IPS DF 4.7 (cell line): ENCODE measurements around the gene NSUN3.
"Not testable (repeated sequence)": the region's sequence is repeated elsewhere in the genome, so short reads cannot be mapped to it uniquely, and the experiment has no call there.

Source experiments
- DNase-seq: peaks from one replicate; pipeline ENCODE4 v3.0.0-alpha.2; 2013; ENCODE audit warnings: low spot score; ENCODE audit errors: extremely low read depth

The NSUN3 gene

DNA sequence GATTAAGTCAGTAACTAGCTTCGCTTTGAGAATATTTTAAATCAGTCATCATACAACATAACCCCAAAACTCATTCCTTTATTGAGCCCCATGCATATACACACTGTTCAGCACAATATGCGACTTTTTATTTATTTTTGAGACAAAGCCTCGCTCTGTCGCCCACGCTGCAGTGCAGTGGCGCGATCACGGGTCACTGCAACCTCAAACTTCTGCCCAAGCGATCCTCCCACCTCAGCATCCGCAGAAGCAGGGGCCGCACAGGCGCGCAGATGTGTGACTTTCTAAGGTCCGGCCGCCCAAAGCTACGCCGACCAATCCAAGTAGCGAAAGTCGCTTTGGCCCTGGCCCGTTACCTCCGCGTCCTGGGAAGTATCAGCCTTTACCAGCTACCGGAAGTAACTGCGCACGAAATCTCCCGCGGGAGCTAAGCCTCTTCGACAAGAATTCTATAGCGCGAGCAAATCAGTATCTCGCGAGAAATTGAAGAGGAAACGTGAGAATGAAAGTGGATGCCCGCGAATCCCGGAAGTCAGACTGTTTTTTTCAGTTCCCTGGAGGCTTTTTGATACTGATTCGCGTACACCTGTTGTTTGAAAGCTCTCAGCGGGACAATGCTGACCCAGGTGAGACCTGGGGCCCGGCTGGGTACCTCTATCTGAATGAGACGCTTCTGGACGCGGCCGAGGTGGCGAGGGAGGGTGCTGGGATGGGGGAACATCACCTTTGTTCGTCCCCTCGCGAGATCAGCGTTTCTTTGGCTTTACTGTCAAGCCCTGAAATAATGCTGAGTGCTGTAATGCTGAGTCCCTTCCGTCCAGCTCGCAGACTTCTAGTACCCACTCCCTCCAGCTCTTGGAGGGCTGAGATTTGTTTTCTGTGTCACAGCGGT is at the start of gene NSUN3, which contains the start of gene DHFR2:
NSUN3 (plus strand) TSS at position 549 of the 892 bp plus-strand sequence; CDS start at position 615, 66 bp downstream.
DHFR2 (minus strand) TSS at position 404 of the 892 bp plus-strand sequence. CDS start 1,405 bp downstream, outside the sequence.
- DNase-seq = peak; percentile 91

DNA sequence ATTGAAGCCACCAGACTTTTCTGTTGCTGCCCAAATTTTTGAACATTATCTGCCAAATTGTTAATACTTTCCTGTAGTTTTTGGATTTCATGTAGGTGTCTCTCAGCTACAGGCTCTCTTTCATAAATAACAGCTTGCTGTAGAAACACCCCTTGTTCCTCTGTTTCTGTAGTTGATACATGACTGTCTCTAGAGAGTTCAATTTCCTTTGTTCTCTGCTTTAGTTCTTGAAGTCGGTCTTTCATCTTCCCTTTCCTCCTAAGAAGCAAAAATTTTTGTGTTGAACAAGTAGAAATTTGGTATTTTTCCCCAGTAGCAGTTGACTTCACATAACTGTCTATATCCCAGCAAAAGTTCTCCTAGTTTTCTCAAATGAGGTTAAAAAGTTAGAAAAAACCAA is 47.8 kb upstream of the NSUN3 start:
- no peak for DNase-seq

DNA sequence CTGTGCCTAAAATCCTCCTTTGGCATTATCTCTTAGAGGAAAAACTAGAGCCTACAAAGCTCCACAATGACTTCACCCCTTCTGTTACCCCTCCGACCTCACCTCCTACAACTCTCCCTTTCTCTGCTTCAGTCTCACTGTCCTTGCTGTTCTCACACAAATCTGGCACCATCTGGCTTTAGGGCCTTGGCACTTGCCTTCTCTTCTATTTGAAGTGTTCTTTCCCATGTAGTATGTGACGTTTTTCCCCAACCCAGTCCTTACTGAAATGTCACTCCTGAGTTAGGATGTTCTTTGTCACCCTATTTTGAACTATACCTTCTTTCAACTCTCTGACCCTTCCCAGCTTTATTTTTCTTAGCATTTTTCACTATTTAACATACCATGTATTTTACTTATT is 43.2 kb upstream of the NSUN3 start:
- DNase-seq = no peak

DNA sequence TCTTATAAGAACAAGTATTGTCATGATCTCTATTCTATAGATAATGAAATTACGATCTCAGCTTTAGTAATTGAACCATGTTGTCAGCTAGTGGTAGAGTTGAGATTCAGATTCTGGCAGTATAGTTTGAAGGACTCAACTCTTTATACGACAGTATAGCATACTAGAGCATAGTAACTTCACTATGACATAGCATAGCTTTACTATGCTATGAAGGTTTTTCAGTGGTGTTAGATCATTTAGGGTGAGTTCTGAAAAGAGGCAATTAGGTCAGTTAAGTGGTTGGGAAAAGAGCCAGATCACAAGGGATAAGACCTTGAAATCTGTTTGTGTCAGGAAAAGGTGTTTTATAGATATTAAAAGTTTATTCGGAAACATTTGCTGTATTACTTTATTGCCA is 42.6 kb upstream of the NSUN3 start:
- DNase-seq = no peak

DNA sequence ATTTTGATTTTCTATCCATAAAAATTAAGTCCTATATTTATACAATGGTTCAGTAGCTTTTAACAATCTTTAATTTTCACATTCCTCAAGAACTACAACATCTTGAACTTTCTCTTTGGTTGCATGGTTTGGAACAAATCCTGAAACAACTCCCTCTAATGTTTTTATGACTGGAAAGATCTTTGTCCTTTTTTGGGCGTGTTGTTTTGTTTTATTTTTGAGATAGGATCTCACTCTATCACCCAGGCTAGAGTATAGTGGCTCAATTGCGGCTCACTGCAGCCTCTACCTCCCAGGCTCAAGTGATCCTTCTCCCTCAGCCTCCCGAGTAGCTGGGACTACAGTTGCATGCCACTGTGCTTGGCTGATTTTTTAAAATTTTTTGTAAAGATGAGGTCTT is 38.5 kb upstream of the NSUN3 start:
- DNase-seq = no peak

DNA sequence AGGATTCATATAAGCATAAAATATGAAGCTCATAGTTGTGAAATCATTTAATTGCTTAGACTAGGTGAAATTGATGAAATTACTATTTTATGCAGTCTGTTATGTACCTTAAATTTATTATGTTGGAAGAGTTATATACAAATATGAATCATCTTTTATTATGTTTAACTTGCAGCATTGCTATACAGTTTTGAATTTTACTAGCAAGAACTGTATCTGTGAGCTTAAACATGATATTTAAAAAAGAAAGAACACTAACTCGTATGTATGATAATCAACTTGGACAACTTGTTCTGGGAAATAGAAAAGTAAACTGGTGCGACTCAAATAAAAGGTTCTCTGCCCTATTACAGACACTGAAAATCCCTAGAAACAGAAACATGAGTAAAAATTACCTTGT is 36.2 kb upstream of the NSUN3 start:
- DNase-seq = no peak

DNA sequence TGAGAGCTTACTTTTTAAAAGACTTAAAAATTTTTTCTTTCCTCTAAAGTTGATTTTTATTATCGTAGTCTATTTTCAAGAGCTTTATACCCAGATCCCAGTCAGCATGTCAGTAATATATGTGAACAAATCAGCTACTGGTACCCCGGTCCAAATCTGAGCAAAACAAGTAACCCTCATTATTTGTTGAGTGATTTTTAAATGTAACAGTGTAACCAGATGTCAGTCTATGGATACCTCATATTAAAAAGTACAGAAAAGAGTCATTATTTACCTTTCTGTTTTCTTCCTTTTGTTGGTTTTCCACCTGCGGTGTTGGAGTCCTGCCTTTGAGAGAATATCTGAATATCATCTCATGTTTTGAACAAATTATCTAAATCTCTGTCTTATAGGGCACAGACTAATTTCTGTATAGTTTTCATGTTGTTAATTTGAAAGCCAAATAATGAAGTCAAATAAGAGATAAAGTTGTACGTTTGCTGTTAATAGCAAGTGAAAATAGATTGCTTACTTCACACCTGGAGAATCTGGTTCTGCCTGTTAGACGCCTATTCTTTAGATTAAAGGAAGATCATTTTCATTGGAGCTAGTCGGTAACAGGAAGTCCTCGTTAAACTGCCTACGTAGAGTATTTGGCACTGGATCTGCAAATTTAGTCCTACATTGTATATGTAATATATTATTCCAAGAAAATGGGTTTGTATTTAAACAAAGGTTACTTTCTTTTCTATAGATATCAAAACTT is 34.6 kb upstream of the NSUN3 start, which contains the start of gene STX19:
STX19 (minus strand) TSS at position 505 of the 745 bp plus-strand sequence. CDS start 13,328 bp downstream, outside the sequence.
- no peak for DNase-seq

DNA sequence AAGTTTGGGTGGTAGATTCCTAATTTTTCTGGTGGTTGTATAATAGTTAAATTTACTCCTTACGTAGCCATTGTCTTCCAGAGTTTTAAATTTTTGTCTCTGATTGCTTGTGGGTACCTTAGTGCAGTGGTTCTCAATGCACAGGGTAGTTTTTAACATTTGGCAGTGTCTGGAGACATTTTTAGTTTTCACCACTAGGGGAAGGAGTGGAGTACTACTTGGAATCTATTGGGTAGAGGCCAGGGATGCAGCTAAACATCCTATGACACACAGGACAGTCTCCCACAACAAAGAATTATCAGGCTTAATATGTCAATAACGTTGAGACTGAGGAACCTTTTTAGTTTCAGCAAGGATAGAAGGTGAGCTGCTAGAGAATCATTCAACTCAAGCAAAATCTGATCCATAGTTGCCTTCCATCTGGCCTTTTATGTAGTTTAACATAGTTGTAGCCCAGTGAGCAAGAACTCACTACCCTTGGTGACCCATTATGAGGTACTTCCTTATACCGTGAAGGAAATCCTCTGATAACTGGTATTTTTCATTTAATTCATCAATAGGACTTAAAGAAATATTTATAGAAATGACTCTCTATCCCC is 25.9 kb upstream of the NSUN3 start:
- peak; percentile 7 for DNase-seq

DNA sequence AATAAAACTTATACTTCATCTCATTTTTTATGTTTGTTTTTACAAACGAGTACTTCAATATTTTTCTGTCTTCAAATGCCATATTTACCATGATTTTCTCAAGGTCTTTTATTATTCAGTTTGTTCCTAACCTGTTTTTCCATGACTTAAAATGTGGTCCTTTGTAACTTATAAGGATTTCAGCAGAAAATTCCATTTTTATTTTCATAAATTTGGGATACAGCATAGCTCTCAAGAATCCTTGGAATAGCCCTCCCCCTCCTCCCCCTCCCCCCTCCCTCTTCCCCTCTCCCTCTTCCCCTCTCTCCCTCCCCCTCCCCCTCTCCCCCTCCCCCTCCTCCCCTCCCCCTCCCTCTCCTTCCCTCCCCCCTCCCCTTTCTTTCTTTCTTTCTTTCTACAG is 19.6 kb upstream of the NSUN3 start:
- DNase-seq = no peak

DNA sequence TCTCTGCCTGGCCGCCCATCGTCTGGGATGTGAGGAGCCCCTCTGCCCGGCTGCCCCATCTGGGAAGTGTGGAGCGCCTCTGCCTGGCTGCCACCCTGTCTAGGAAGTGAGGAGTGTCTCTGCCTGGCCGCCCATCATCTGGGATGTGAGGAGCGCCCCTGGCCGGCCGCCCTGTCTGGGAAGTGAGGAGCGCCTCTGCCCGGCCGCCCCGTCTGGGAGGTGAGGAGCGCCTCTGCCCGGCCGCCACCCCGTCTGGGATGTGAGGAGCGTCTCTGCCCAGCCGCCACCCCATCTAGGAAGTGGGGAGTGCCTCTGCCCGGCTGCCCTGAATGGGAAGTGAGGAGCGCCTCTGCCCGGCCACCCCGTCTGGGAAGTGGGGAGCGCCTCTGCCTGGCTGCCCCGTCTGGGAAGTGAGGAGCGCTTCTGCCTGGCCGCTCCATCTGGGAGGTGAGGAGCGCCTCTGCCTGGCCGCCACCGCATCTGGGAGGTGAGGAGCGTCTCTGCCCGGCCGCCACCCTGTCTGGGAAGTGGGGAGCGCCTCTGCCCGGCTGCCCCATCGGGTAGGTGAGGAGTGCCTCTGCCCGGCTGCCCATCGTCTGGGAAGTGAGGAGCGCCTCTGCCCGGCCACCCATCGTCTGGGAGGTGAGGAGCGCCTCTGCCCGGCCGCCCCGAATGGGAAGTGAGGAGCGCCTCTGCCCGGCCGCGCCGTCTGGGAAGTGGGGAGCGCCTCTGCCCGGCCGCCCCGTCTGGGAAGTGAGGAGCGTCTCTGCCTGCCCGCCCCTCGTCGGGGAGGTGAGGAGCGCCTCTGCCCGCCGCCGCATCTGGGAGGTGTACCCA is 18.5 kb upstream of the NSUN3 start:
- DNase-seq = not testable (repeated sequence)

DNA sequence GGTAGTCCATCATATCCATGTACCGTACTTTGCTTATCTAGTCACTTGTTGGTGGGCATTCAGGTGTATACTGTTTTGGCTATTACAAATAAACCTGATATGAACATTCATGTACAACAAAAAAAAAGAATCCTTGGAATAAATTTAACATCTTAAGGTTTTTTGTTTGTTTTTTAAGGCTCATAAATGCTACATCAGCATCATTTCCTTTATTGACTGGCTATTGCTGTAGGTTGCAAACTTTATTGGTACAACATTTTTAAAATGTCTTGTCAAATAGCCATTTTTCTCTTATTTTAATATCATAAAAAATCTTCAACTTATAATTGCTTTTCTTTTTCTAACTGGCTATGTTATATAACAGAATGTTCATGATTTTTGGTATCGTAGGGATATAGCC is 16.3 kb upstream of the NSUN3 start:
- no peak for DNase-seq

DNA sequence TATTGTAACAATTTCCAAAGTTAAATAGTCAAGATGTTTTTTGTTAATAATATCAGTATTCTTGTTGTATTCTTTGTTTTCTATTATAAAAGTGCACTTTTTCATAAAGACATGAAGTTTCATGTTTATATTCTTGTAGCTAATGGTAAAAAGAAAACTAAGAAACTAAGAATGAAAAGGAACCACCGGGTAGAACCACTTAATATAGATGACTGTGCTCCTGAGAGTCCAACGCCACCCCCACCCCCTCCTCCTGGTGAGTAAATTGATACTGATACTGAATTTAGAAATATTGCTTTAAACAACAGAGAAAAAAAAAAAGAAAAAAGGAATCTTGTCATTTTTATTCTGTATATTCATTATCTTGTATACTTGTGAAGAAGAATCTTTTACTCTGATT is 13.6 kb upstream of the NSUN3 start:
- no peak for DNase-seq

DNA sequence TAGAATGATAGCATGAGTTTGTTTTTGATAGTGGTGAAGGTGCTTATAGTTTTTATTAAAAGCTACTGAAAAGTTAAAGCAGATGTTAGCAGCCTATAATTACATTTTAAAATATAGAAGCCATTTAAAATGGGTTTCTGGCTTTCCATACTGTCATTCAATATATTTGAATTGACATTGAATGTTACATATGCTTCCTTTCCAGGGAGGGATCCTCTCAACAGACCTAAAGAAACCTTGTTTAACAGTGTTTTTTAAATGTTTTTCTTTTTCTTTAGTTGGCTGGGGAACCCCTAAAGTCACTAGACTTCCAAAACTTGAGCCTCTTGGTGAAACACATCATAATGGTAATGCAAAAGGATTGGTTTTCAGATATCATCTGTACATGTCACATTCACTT is 12.3 kb upstream of the NSUN3 start:
- DNase-seq = no peak

DNA sequence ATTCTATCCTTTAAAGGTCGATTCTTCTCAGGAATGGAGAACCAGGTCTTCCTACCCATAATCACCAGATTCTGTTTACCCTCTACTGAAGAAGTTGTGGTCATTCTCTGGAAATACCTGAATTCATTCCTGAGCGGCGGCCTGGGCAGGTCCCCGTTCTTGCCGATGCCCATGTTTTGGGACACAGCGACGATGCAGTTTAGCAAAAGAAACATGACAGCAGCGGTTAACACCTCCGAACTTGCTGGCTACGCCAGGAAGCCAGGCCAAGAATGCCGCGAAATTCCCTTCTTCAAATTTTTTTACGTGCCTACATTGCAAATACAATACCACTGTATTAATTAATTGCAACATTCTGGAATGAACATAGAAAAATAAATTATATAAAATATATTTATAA is 1.6 kb upstream of the NSUN3 start:
- no peak for DNase-seq

DNA sequence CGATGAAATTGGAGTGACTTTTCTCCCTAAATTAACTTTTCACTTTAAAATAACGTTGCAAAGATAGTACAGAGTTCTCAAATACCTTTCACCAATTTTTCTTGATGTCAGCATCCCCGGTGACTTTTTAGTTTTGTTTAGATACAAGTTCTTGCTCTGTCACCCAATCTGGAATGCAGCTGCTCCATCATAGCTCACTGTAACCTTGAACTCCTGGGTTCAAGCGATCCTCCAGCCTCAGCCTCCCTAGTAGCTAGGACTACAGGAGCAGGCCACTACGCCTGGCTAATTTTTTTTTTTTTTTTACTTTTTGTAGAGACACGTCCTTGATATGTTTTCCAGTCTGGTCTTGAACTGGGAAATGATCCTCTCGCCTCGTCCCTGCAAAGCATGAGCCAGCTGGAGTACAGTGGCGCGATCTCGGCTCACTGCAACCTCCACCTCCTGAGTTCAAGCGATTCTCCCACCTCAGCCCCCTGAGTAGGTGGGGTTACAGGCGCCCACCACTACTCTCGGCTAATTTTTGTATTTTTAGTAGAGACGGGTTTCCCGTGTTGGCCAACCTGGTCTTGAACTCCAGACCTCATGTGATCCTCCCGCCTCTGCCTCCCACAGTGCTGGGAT is 747 bp downstream of the NSUN3 start:
- DNase-seq = no peak

DNA sequence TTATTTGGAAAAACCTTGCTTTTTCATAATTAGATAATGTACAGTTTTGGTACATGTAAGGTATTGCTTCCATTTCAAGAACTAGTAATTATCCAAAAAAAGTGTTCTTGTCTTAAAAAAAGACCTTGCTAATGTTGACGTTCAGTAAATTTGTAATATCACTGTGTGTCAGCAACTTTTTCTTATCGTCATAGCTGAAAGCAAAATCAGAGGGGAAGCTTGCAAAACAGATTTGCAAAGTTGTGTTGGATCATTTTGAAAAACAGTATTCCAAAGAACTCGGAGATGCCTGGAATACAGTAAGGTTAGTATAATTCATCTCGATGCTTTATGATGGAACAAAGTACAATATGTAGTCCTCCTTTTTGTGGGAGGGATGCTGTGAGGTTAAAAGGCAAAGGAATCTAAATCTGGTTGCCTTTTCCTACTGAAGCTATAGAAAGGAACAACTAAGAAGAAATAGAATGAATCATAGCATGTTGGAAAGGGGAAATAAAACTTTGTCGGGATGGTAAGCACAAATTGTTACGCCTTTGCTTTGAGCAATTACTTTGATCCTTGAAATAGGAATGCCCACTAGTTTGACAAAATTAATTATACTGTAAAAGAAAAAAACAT is 1.5 kb downstream of the NSUN3 start:
- no peak for DNase-seq

DNA sequence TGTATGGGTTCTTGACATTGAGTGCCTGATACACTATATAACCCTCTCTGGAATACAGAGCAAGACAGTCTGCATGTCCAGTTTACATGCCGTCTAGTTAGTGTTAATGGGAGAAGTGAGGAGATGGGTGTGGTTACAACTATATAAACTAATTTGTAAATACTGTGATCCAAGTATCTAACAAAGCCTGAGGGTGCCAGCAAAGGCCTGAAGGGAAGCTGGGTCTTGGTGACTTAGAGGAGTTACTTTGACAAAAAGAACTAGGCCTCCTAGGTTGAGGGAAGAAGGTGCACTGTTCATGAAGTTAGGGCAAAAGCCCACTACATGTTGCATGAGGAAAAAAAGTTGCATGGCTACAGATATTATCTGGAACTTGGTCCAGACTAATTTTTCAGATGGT is 2.3 kb downstream of the NSUN3 start:
- no peak for DNase-seq

DNA sequence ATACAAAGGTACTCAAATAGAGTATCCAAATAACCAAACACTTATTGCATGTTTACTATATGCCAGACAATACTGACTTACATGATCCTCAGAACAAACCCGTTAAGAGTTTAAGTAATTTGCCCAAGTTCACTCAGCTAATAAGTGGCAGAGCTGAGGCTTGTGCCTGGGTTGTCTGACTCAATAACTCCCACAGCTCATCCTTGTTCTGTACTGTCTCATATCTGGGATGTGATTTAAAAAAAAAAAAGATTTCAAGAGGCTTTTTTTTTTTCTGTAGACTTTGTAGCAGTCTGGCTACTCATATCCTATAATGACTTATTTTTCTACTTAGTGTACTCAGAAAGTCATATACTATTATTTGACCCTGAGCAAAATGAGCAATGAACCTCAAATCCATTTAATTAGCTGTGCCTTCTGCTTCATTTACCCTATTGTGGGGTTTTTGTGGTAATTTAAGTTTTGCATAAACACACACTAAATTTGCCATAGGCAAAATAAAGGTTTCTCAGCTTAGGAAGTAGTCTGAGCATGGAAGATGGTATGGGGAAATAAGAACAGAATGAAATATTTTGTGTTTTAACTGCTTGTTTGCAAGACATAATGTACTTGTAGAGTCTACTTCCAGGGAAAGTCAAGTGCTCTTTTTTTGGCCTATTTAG is 3.1 kb downstream of the NSUN3 start:
- DNase-seq = no peak
